ENCODE measurements around the gene MRPS15.

GRCh38 chr1:36447450-36447849 lies 16.7 kb downstream of the MRPS15 start:
- TF ChIP-seq EZH2 (IDR thresholded peaks at IDR 0.05) = no peak
- TF ChIP-seq CTCF (IDR thresholded peaks at IDR 0.05 in 2 of 3, conservative IDR thresholded peaks at IDR 0.05 in 1 of 3; ENCODE audit: borderline replicate concordance in 1 of 3, insufficient read depth in 1 of 3, low read depth in 2 of 3, low read length in 2 of 3) = no peak
- TF ChIP-seq MAX (IDR thresholded peaks at IDR 0.05) = no peak
- TF ChIP-seq POLR2A (IDR thresholded peaks at IDR 0.05; ENCODE audit: borderline replicate concordance, extremely low read depth, insufficient read depth, insufficient read length) = no peak
- no peak for TF ChIP-seq EGR1 (IDR thresholded peaks at IDR 0.05; ENCODE audit: low read depth)
- TF ChIP-seq ZNF274 (IDR thresholded peaks at IDR 0.05; ENCODE audit: low read depth, low read length) = no peak
- TF ChIP-seq EZH2phosphoT487 (IDR thresholded peaks at IDR 0.05; ENCODE audit: borderline replicate concordance) = no peak
- no peak for TF ChIP-seq ZFX (IDR thresholded peaks at IDR 0.05)
- TF ChIP-seq TCF7L2 (IDR thresholded peaks at IDR 0.05; ENCODE audit: borderline replicate concordance, extremely low read depth, insufficient read depth, insufficient read length) = no peak
- TF ChIP-seq ATF3 (IDR thresholded peaks at IDR 0.05) = no peak
- TF ChIP-seq CEBPB (IDR thresholded peaks at IDR 0.05; ENCODE audit: low read depth) = no peak
- no peak for TF ChIP-seq REST (IDR thresholded peaks at IDR 0.05; ENCODE audit: low read depth)

Measured in HCT116 (cell line).